Measurements from ENCODE around the gene DCDC2. TPM values are rescaled to one million over a fixed set of nuclear protein-coding genes. Genes with fewer than 3 reads are reported as not detected.

Gene DCDC2
- total RNA-seq, 2 experiments from 2014 or later: 0.06 TPM; not detected in 1

DNA sequence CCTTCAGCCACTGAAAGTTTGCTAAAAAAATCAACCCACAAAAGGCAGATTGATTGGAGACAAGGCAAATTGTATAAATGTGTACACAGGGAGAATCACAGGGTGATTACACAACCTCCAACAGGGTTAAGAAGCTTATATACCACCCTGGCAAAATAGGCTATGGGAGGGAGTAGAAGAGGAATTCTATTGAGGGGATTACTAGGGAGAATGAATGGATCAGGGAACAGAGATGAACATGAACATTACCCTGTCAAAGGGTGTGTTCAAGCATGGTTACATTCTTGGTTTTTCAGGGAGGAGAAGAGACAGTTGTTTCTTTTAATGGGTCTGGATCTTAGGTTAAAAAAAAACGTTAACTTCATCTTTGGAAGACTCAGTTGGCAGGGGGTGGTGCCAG lies 39.8 kb upstream of the DCDC2 start:
- Histone ChIP-seq H3K27ac (ENCODE audit: low read depth, low read length, poor library complexity, severe bottlenecking) (no peak overlapping the region), H4K20me1 (ENCODE audit: insufficient read depth, low read length) (no peaks in the 10 kb centered on the region), H3K79me2 (ENCODE audit: insufficient read depth, low read depth, low read length) (no peaks in the 10 kb centered on the region), H3K9me3 (ENCODE audit: low read length) (peaks cover 8% of the 10 kb centered on the region; the same call in 1 of the 2 replicates), H3K36me3 (ENCODE audit: insufficient read depth, low read length) (no peaks in the 10 kb centered on the region), H3K4me1 (ENCODE audit: insufficient read depth, low read length, poor library complexity, severe bottlenecking) (peaks cover 4% of the 10 kb centered on the region), H3K4me2 (ENCODE audit: low read length) (no peak overlapping the region), H2AFZ (ENCODE audit: low read length) (no peak overlapping the region), H3K4me3 (ENCODE audit: low read depth, low read length, poor library complexity, severe bottlenecking) (no peak overlapping the region), H3K9me2 (ENCODE audit: insufficient read depth, low read length) (no peaks in the 10 kb centered on the region)
- DNase-seq (ENCODE audit: low spot score): no peak
- intact Hi-C loops (cut with micrococcal nuclease; ENCODE audit: unreplicated experiment): no loop called here
- no TSS peak for BruUV-seq (replicated peaks)
- ChIA-PET CTCF (ENCODE audit: unreplicated experiment) (no interaction called here), POLR2A (interaction anchor here (0.7 kb wide), 1 partner anchor 604 kb away, joined by 3 read pairs; no protein-coding TSS in a partner anchor)
- TF ChIP-seq EZH2phosphoT487 (IDR thresholded peaks at IDR 0.05; ENCODE audit: borderline replicate concordance, low read depth, low read length) (no peak), CTCF (conservative IDR thresholded peaks at IDR 0.05; ENCODE audit: low read length) (no peak)

- H4K20me1 ChIP-seq (ENCODE audit: insufficient read depth, low read length): no peaks in the 10 kb centered on the region
- no peak for DNase-seq (ENCODE audit: low spot score)
- ChIA-PET CTCF (ENCODE audit: unreplicated experiment) (no interaction called here), POLR2A (no interaction called here)
- peaks cover 8% of the 10 kb centered on the region; the same call in 1 of the 2 replicates for H3K9me3 ChIP-seq (ENCODE audit: low read length)
- H3K4me3 ChIP-seq (ENCODE audit: low read depth, low read length, poor library complexity, severe bottlenecking): no peak overlapping the region
- intact Hi-C loops (cut with micrococcal nuclease; ENCODE audit: unreplicated experiment): no loop called here
- H2AFZ ChIP-seq (ENCODE audit: low read length): no peak overlapping the region
- H3K27ac ChIP-seq (ENCODE audit: low read depth, low read length, poor library complexity, severe bottlenecking): no peak overlapping the region
- no peaks in the 10 kb centered on the region for H3K36me3 ChIP-seq (ENCODE audit: insufficient read depth, low read length)
- no peaks in the 10 kb centered on the region for H3K79me2 ChIP-seq (ENCODE audit: insufficient read depth, low read depth, low read length)
- H3K9me2 ChIP-seq (ENCODE audit: insufficient read depth, low read length): no peaks in the 10 kb centered on the region
- no TSS peak for BruUV-seq (replicated peaks)
- peaks cover 4% of the 10 kb centered on the region for H3K4me1 ChIP-seq (ENCODE audit: insufficient read depth, low read length, poor library complexity, severe bottlenecking)
- H3K4me2 ChIP-seq (ENCODE audit: low read length): no peak overlapping the region
- TF ChIP-seq CTCF (conservative IDR thresholded peaks at IDR 0.05; ENCODE audit: low read length) (no peak), EZH2phosphoT487 (IDR thresholded peaks at IDR 0.05; ENCODE audit: borderline replicate concordance, low read depth, low read length) (no peak)
Observed at GRCh38 chr6:24396824-24397223, 39.0 kb upstream of the DCDC2 start.

DNA sequence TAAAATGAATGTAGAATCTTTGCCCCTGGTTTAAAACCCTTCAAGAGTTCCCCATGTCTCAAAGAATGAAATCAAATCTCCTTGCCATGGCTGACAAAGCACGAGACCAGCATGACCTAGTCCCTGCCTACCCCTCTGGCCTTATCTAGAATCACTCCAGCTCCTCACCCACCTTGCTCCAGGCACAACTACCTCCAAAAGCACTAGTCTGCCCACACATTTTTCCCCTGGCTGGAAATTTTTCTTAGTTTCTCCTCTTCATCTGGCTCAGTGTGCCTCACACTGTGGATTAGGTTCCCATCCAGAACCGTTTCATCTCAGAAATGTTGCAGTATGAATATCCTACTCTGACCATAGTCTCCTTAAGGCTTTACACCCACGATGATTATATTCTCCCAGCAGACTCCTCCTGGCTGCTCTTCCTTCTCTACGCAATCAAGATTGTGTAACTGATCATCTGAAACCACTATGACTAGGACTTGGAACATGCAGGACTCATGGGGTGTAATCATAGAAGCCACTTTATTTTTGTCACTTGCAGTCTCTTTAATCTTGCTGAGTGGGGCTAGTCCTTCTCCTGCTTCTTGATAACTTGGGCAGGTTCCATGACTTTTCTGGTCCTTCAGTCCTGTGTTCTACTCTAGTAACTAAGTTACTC lies 37.0 kb upstream of the DCDC2 start:
- intact Hi-C loops (cut with micrococcal nuclease; ENCODE audit: unreplicated experiment): no loop called here
- H3K79me2 ChIP-seq (ENCODE audit: insufficient read depth, low read depth, low read length): no peaks in the 10 kb centered on the region
- H3K4me3 ChIP-seq (ENCODE audit: low read depth, low read length, poor library complexity, severe bottlenecking): no peak overlapping the region
- DNase-seq (ENCODE audit: low spot score): no peak
- no peak overlapping the region for H2AFZ ChIP-seq (ENCODE audit: low read length)
- H3K4me2 ChIP-seq (ENCODE audit: low read length): no peak overlapping the region
- H3K9me2 ChIP-seq (ENCODE audit: insufficient read depth, low read length): no peaks in the 10 kb centered on the region
- no TSS peak for BruUV-seq (replicated peaks)
- TF ChIP-seq EZH2phosphoT487 (IDR thresholded peaks at IDR 0.05; ENCODE audit: borderline replicate concordance, low read depth, low read length) (no peak), CTCF (conservative IDR thresholded peaks at IDR 0.05; ENCODE audit: low read length) (no peak)
- H4K20me1 ChIP-seq (ENCODE audit: insufficient read depth, low read length): no peaks in the 10 kb centered on the region
- H3K36me3 ChIP-seq (ENCODE audit: insufficient read depth, low read length): no peaks in the 10 kb centered on the region
- CTCF ChIA-PET (ENCODE audit: unreplicated experiment): no interaction called here
- H3K9me3 ChIP-seq (ENCODE audit: low read length): peaks cover 8% of the 10 kb centered on the region; the same call in 1 of the 2 replicates
- POLR2A ChIA-PET: no interaction called here
- no peaks in the 10 kb centered on the region for H3K4me1 ChIP-seq (ENCODE audit: insufficient read depth, low read length, poor library complexity, severe bottlenecking)
- no peak overlapping the region for H3K27ac ChIP-seq (ENCODE audit: low read depth, low read length, poor library complexity, severe bottlenecking)
